HG03432 (cell line): ENCODE data around the gene ANO7.

ENCODE experiments used
- ATAC-seq: cut with Tn5 transposase; IDR thresholded peaks from one replicate; pipeline ENCODE4 v1.9.1; 2021; ENCODE audit warnings: mild to moderate bottlenecking, moderate library complexity; ENCODE audit not compliant: unreplicated experiment

ANO7 gene

GRCh38 chr2:241225545-241225944, 37.1 kb downstream of the ANO7 start:
- no peak for ATAC-seq

- no peak for ATAC-seq
These were observed 37.5 kb downstream of the ANO7 start for GRCh38 chr2:241225983-241226382.

- ATAC-seq, result no peak
These were observed 38.5 kb downstream of the ANO7 start for GRCh38 chr2:241226723-241227572.

GRCh38 chr2:241227594-241227993, 39.1 kb downstream of the ANO7 start:
- ATAC-seq, result no peak

GRCh38 chr2:241228081-241228859, 39.8 kb downstream of the ANO7 start:
- ATAC-seq, result no peak

GRCh38 chr2:241228860-241229516, 40.5 kb downstream of the ANO7 start:
- no peak for ATAC-seq

GRCh38 chr2:241229563-241230401, 41.3 kb downstream of the ANO7 start:
- no peak for ATAC-seq

- no peak for ATAC-seq
These were observed 42.0 kb downstream of the ANO7 start for GRCh38 chr2:241230435-241230834.

- no peak for ATAC-seq
These were observed 44.5 kb downstream of the ANO7 start for GRCh38 chr2:241232736-241233575.

GRCh38 chr2:241234066-241234790, 45.8 kb downstream of the ANO7 start:
- ATAC-seq, result no peak

- ATAC-seq, result no peak
These were observed 46.7 kb downstream of the ANO7 start for GRCh38 chr2:241234962-241235740.

- no peak for ATAC-seq
These were observed 47.5 kb downstream of the ANO7 start for GRCh38 chr2:241235859-241236593.

- ATAC-seq, result no peak
These were observed 48.6 kb downstream of the ANO7 start for GRCh38 chr2:241237047-241237446.

GRCh38 chr2:241237949-241238371, 49.5 kb downstream of the ANO7 start:
- ATAC-seq, result no peak

- ATAC-seq, result no peak
These were observed 50.3 kb downstream of the ANO7 start for GRCh38 chr2:241238693-241239198.

- no peak for ATAC-seq
These were observed 51.2 kb downstream of the ANO7 start for GRCh38 chr2:241239552-241240202.
